Lower leg skin (tissue), 3 donors: Measurements from ENCODE around the gene CCNH.

Source experiments
- CTCF ChIP-seq, 3 donors: fragments of 450-650 bp; IDR thresholded peaks; one replicate each; pipeline ENCODE4 v1.5.1; 2016; ENCODE audit warnings: antibody characterized with exemption in 3 of 3, mild to moderate bottlenecking in 3 of 3, moderate library complexity in 2 of 3
- POLR2A ChIP-seq, 2 donors: fragments of 450-650 bp; IDR thresholded peaks; one replicate each; pipeline ENCODE4 v1.6.1; 2016 to 2017; ENCODE audit warnings: antibody characterized with exemption in 2 of 2, mild to moderate bottlenecking in 1 of 2, moderate library complexity in 1 of 2

- no peak for TF ChIP-seq CTCF (IDR thresholded peaks at IDR 0.05)
- no peak for TF ChIP-seq POLR2A (IDR thresholded peaks at IDR 0.05)
These were observed 1.2 kb downstream of the CCNH start for GRCh38 chr5:87411586-87411972.
